HG02943 (cell line): ENCODE results near the gene PRR14L.
"Not testable (repeated sequence)": the region's sequence is repeated elsewhere in the genome, so short reads cannot be mapped to it uniquely, and the experiment has no call there.

Experiments used
- ATAC-seq: cut with Tn5 transposase; IDR thresholded peaks from one replicate; pipeline ENCODE4 v1.9.1; 2021; ENCODE audit warnings: mild to moderate bottlenecking, low read depth, moderate library complexity; ENCODE audit not compliant: unreplicated experiment

The PRR14L gene

DNA sequence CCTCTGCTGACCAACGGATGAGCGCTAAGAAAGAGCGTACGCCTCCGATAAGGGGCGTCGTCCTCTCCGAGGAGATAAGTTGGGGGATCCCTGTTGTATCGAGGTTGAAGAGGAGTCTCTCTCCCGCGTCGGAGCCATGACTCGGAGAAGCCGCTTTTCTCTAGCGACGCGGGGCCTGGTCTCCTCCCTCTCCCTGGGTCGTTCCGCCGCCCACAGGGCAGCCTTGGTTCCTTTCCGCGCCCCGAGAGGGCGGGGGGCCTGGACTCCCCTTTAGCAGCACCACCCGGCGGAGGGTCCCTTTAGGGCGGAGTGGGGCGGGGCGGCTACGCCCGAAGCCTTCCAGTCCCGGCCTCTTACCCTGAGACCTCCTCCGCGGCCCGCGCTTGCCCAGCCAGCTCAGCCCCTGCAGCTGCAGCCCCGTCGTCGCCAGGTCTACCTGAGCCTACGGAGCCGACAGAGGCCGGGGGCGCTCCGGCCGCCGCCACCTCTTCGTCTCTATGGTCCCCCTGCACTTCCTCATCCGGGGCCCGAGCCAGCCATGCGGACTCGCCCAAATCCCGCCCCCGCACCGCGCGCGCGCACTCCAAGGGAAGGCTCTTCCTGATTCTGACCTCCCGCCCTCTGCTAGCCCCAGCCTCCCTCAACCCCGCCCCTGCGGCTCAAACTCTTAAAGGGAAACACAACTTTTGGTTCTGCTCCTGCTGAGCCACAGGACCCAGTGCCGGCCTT is at the start of gene PRR14L:
TSS of gene PRR14L (minus strand) at position 497 of the 729 bp plus-strand sequence. CDS start 11,272 bp downstream, outside the sequence.
- ATAC-seq: peak; percentile 67

DNA sequence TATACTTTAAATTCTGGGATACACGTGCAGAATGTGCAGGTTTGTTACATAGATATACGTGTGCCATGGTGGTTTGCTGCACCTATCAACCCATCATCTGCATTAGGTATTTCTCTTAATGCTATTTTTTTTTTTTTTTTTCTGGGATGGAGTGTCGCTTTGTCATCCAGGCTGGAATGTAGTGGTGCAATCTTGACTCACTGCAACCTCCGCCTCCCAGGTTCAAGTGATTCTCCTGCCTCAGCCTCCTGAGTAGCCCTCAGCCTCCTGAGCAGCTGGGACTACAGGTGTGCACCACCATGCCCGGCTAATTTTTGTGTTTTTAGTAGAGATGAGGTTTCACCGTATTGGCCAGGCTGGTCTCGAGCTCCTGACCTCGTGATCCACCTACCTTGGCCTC is 49.4 kb upstream of the PRR14L start:
- ATAC-seq: not testable (repeated sequence)

- no peak for ATAC-seq
Measured at GRCh38 chr22:31790240-31790639, 40.3 kb upstream of the PRR14L start.

DNA sequence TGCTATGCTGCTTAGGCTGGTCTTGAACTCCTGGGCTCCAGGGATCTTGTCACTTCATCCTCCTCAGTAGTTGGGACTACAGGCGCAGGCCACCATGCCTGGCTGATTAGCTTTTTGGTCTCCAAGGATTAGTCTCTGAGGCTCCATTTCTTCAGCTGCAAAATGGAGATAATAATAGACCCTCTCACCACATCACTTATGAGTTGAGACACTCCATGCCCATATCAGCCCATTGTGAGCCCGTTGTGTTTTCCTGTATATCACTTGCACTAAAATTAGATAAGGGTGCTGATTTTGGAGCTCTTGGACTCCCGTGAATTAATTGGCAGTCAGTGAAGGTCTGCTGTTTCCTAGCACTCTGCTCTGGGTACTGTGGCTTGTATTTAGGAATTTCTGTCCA is 39.9 kb upstream of the PRR14L start:
- ATAC-seq: no peak

DNA sequence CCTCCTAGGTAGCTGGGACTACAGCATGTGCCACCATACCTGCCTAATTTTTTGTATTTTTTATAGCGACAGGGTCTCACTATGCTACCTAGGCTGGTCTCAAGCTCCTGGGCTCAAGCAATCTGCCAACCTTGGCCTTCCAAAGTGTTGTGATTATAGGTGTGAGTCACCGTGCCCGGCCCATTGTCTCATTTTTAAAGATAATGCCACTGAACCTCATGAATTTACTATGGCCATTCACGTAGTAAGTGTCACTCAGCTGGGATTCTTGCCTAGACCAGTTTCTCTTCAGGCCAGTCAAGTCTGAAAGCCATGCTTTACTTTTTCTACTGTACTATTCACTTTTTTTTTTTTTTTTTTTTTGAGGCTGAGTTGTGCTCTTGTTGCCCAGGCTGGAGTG is 26.3 kb upstream of the PRR14L start:
- ATAC-seq: no peak

- no peak for ATAC-seq
Measured at GRCh38 chr22:31773416-31773815, 23.5 kb upstream of the PRR14L start.

GRCh38 chr22:31768422-31769059 is 18.6 kb upstream of the PRR14L start:
- no peak for ATAC-seq

GRCh38 chr22:31764785-31765184 is 14.9 kb upstream of the PRR14L start:
- no peak for ATAC-seq

DNA sequence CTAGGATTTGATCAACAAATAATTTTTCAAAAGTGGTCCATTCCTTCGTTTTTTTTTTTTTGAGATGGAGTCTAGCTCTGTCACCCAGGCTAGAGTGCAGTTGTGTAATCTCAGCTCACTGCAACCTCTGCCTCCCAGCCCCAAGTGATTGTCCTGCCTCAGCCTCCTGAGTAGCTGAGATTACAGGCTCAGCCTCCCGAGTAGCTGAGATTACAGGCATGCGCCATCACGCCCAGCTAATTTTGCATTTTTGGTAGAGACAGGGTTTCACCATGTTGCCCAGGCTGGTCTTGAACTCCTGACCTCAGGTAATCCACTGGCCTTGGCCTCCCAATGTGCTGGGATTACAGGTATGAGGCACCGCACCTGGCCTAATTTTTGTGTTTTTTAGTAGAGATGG is 8.9 kb upstream of the PRR14L start:
- ATAC-seq: not testable (repeated sequence)

DNA sequence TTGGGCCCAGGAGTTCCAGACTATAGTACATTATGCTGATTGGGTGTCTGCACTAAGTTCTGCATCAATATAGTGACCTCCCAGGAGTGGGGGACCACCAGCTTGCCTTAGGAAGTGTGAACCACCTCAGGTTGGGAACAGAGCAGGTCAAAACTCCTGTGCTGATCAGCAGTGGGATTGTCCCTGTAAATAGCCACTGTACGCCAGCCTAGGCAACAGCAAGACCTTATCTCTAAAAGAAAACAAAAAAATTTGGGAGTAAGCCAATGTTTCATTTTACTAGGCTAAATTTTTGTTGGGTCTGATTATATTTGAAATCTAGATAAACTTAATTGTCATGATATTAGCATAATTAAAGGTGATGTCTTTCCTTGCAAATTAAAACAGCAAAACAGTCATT is 7.3 kb upstream of the PRR14L start:
- no peak for ATAC-seq

GRCh38 chr22:31754813-31755212 is 4.9 kb upstream of the PRR14L start:
- no peak for ATAC-seq

- peak; percentile 52 for ATAC-seq
Measured at GRCh38 chr22:31753634-31754501, 3.9 kb upstream of the PRR14L start, which contains the start of gene DEPDC5. Gene DEPDC5, plus strand, starts transcription at chr22:31754019. Its CDS starts 903 bp downstream, at chr22:31754922.

GRCh38 chr22:31753005-31753633 is 3.2 kb upstream of the PRR14L start:
- peak; percentile 1 for ATAC-seq

- ATAC-seq: no peak
Measured at GRCh38 chr22:31752096-31752847, 2.3 kb upstream of the PRR14L start.

DNA sequence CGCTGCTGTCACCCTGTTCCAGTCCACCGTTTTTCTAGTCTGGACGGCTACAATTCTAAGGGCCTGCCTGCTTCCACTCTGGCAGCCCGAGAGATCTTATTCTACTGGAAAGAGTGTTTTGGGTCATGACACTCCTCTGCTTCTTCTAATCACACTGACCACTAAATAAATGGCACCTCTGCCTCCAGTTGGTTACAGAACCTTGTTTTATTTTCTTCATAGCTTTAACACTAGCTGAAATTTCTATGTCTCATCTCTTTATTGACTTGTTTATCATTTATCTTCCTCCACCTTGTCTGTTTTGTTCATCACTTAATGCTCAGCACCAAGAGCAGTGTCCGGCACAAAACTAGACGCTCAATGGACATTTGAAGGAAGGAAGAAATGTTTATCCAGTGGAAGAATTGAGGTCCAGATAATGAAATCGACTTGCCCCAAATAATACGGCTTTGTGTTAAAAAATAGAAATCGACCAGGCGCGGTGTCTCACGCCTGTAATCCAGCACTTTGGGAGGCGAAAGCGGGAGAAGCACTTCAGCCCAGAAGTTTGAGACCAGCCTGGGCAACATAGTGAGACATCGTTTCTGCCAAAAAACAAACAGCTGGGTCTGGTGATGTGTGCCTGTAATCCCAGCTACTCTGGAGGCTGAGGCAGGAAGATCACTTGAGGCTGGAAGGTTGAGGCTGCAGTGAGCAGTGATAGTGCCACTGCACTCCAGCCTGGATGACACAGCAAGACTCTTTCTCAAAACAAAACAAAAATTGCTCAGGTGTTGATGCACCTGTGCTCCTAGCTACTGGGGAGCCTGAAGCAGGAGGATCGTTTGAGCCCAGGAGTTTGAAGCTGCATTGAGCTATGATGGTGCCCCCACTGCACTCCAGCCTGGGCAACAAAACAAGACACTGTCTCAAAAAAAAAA is 693 bp upstream of the PRR14L start:
- no peak for ATAC-seq

DNA sequence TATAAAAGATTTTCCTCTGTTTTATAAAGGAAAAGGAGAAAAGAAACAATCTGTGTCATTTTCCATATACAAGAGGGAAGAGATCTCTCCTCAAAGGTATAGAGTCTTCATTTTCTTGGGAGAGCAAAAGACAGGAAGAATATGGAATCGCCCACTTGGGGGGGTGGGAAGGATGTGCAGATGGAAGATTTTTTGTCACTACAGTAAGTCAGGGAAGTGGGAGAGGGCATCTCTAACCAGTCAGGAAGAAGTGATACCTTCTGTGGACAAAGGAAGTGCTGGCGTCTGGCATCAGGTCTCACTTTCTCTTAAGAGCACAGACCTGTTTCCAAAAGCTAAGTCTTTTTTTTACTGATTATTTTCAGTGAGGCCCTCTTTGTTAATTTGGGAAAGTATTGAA is 1.4 kb downstream of the PRR14L start:
- no peak for ATAC-seq

- ATAC-seq: no peak
Measured at GRCh38 chr22:31747441-31747840, 2.5 kb downstream of the PRR14L start.

- ATAC-seq: no peak
Measured at GRCh38 chr22:31743871-31744270, 6.1 kb downstream of the PRR14L start.

DNA sequence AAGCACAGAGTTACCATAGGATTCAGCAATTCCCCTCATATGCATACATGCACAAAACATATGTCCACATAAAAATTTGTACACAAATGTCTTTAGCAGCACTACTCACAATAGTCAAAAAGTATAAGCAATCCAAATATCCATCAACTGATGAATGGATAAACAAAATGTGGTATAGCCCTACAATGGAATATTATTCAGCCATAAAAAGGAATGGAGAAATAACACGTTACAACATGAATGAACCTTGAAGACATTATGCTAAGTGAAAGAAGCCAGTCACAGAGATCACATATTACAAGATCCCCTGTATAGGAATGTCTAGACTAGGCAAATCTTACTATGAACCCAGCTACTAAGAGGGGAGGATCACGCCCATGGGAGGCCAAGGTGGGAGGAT is 7.2 kb downstream of the PRR14L start:
- no peak for ATAC-seq
